PC-9 (cell line): ENCODE data around the gene OR13F1. TPM values are rescaled to one million over a fixed set of nuclear protein-coding genes. Genes with fewer than 3 reads are reported as not detected.
"Not testable (repeated sequence)": the region's sequence is repeated elsewhere in the genome, so short reads cannot be mapped to it uniquely, and the experiment has no call there.

Experiments used
- BruUV-seq: library from RNA; stranded (reverse); fragments of 400-500 nt; replicated peaks from 2 replicates; lab custom pipeline; 2021; lab: Mats Ljungman, UMichigan
- CTCF ChIA-PET: fragments of 300-600 bp; sonication (Branson Sonifier 250); formaldehyde crosslinking; loops from one replicate; lab custom pipeline; 2022; ENCODE audit warnings: antibody characterized with exemption; lab: Charles Lee
- POLR2A ChIA-PET: fragments of 300-600 bp; sonication (Branson Sonifier 250); formaldehyde crosslinking; loops from one replicate; lab custom pipeline; 2022; ENCODE audit warnings: antibody characterized with exemption; ENCODE audit not compliant: unreplicated experiment; lab: Charles Lee
- DNase-seq, 2 experiments: peaks; one replicate each; pipeline versions ENCODE4 v3.0.0 to v3.0.0-alpha.2; 2015 to 2022; ENCODE audit warnings: mixed read lengths in 1 of 2
- H2AFZ ChIP-seq: fragments of 200-600 bp; sonication (generic); 2 replicates; pipeline ENCODE4 v1.8.1; 2017; ENCODE audit warnings: antibody characterized with exemption
- H3F3A ChIP-seq: fragments of 200-600 bp; sonication (generic); 2 replicates; pipeline ENCODE4 v1.8.1; 2017; ENCODE audit warnings: antibody characterized with exemption, mild to moderate bottlenecking, low read depth; ENCODE audit not compliant: insufficient read depth
- H3K27ac ChIP-seq: fragments of 200-600 bp; sonication (generic); 2 replicates; pipeline ENCODE4 v1.6.1; 2016; ENCODE audit warnings: mixed run types
- H3K27me3 ChIP-seq: fragments of 200-600 bp; sonication (generic); 2 replicates; pipeline ENCODE4 v1.6.1; 2016; ENCODE audit warnings: low read depth, mixed run types; ENCODE audit not compliant: insufficient read depth
- H3K36me3 ChIP-seq: fragments of 200-600 bp; sonication (generic); 2 replicates; pipeline ENCODE4 v1.6.1; 2016; ENCODE audit warnings: low read depth, mixed run types
- H3K4me1 ChIP-seq: fragments of 200-600 bp; sonication (generic); replicated peaks from 2 replicates; pipeline ENCODE4 v1.6.1; 2016; ENCODE audit warnings: mixed run types; ENCODE audit not compliant: insufficient read depth
- H3K4me2 ChIP-seq: fragments of 200-600 bp; sonication (generic); 2 replicates; pipeline ENCODE4 v1.6.1; 2017; ENCODE audit warnings: mixed run types
- H3K4me3 ChIP-seq: fragments of 200-600 bp; sonication (generic); 2 replicates; pipeline ENCODE4 v1.6.1; 2016; ENCODE audit warnings: mixed run types
- H3K79me2 ChIP-seq: fragments of 200-600 bp; sonication (generic); 2 replicates; pipeline ENCODE4 v1.6.1; 2017; ENCODE audit warnings: low read depth, mixed run types
- H3K9me2 ChIP-seq: fragments of 200-600 bp; sonication (generic); 2 replicates; pipeline ENCODE4 v1.8.1; 2017; ENCODE audit warnings: mild to moderate bottlenecking; ENCODE audit not compliant: insufficient read depth
- H3K9me3 ChIP-seq: fragments of 200-600 bp; sonication (generic); 2 replicates; pipeline ENCODE4 v1.8.1; 2016; ENCODE audit warnings: low read depth; ENCODE audit not compliant: insufficient read depth
- H4K20me1 ChIP-seq: fragments of 200-600 bp; sonication (generic); 2 replicates; pipeline ENCODE4 v1.8.1; 2017; ENCODE audit not compliant: insufficient read depth
- EZH2 ChIP-seq: fragments of 200-600 bp; sonication (generic); IDR thresholded peaks from 2 replicates; pipeline ENCODE4 v1.8.0; 2017; ENCODE audit warnings: antibody characterized with exemption, low read depth
- intact Hi-C: fragments of 100-400 bp; cut with micrococcal nuclease; formaldehyde crosslinking; loops from one replicate; pipeline ENCODE4 v1.10.0; 2022; ENCODE audit not compliant: unreplicated experiment
- total RNA-seq: library from RNA; stranded (reverse); gene quantifications from 2 replicates; pipeline ENCODE4 v1.2.3, GENCODE V29; 2021
- TF ChIP-seq, protein P1 (sequence below): fragments of 200-600 bp; sonication (generic); conservative IDR thresholded peaks from 2 replicates; pipeline ENCODE4 v1.6.1; 2017; ENCODE audit warnings: mixed run types, antibody characterized with exemption, mild to moderate bottlenecking, moderate library complexity

The OR13F1 gene
- total RNA-seq, 1 experiment from 2014 or later: not detected

DNA sequence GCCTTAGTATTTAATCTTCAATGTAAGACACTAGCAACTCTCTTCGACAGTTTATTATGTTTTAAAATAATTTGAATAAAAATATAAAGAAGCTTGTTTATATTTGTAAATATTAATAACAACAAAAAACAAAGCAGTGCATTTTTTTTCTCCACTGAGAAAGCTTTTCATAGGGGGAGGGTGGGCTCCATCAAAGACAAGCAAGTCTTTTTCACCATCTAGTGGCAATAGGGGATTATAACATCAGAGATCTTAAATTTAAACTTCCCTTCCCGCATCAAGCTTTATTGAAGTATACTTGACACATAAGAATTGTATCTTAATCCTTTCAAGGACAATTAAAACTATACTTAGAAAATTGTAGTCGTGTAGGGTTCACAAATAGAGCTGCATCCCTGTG, 9.3 kb upstream of the OR13F1 start:
- intact Hi-C loops: no loop called here
- Histone ChIP-seq H3K4me1 (no peaks in the 10 kb centered on the region), H3K27me3 (no peaks in the 10 kb centered on the region), H3K79me2 (no peaks in the 10 kb centered on the region), H3K27ac (no peak overlapping the region), H4K20me1 (no peaks in the 10 kb centered on the region), H3K4me3 (no peak overlapping the region), H3K9me3 (no peaks in the 10 kb centered on the region), H3K9me2 (no peaks in the 10 kb centered on the region), H3K4me2 (no peak overlapping the region), H3K36me3 (no peaks in the 10 kb centered on the region), H3F3A (no peaks in the 10 kb centered on the region), H2AFZ (no peak overlapping the region)
- CTCF ChIA-PET: interaction anchor here (0.7 kb wide), 1 partner anchor 108 kb away, joined by 5 read pairs; no protein-coding TSS in a partner anchor
- no TSS peak for BruUV-seq
- TF ChIP-seq, protein P1, sequence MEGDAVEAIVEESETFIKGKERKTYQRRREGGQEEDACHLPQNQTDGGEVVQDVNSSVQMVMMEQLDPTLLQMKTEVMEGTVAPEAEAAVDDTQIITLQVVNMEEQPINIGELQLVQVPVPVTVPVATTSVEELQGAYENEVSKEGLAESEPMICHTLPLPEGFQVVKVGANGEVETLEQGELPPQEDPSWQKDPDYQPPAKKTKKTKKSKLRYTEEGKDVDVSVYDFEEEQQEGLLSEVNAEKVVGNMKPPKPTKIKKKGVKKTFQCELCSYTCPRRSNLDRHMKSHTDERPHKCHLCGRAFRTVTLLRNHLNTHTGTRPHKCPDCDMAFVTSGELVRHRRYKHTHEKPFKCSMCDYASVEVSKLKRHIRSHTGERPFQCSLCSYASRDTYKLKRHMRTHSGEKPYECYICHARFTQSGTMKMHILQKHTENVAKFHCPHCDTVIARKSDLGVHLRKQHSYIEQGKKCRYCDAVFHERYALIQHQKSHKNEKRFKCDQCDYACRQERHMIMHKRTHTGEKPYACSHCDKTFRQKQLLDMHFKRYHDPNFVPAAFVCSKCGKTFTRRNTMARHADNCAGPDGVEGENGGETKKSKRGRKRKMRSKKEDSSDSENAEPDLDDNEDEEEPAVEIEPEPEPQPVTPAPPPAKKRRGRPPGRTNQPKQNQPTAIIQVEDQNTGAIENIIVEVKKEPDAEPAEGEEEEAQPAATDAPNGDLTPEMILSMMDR: 0 out of 2 replicates have a peak, but pooled peaks have one; percentile 27
- no peak for TF ChIP-seq EZH2
- DNase-seq: no peak
- POLR2A ChIA-PET: interaction anchor here (0.6 kb wide), 1 partner anchor 258 kb away, joined by 4 read pairs; no protein-coding TSS in a partner anchor

DNA sequence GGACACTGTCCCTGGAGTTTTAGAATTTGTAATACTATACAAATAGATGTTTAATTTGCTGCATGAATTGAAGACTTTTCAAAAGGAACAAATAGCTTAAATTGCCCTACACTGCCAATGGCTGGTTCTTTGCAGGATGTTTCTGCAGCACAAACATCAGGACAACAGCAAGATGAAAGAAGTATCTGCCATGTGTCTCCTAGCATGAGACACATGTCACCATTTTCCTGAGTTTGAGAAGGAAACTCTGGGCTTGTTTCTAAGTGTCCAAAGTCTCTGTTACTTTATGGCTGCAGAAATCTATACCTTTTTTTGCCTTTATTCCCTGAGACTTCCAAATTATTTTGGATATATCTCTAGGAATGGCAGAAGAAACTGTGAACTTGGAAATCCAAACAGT, 623 bp upstream of the OR13F1 start:
- CTCF ChIA-PET: no interaction called here
- intact Hi-C loops: no loop called here

DNA sequence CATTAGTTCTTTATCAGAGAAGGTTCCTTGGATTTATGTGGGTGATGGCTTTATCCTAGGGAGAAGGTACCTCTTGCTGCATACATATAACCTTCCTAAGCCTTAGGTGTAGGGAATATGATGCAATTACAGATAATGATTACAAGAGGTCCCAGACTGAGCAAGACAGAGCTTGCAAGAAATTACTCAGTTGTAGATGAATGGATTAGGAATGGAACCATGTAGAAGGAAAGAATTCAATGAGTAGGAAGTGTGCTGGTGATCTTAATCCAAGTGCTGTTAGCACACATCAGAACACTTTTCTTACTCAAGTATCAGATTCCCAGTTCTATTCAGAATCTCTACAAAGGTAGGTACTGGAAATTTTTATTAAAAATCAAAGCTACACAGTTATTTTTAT, 2.5 kb downstream of the OR13F1 start:
- TF ChIP-seq EZH2: no peak
- TF ChIP-seq, protein P1: no peak
- Histone ChIP-seq H3K36me3 (no peaks in the 10 kb centered on the region), H3K4me1 (no peaks in the 10 kb centered on the region), H3F3A (no peaks in the 10 kb centered on the region), H4K20me1 (no peaks in the 10 kb centered on the region), H3K27me3 (no peaks in the 10 kb centered on the region), H2AFZ (no peak overlapping the region), H3K4me3 (no peak overlapping the region), H3K9me3 (no peaks in the 10 kb centered on the region), H3K79me2 (no peaks in the 10 kb centered on the region), H3K27ac (no peak overlapping the region), H3K4me2 (no peak overlapping the region), H3K9me2 (no peaks in the 10 kb centered on the region)
- intact Hi-C loops: no loop called here
- CTCF ChIA-PET: no interaction called here
- POLR2A ChIA-PET: no interaction called here
- DNase-seq: no peak
- BruUV-seq: no TSS peak

More for the DNA sequence above, 623 bp upstream of the OR13F1 start:
- no peaks in the 10 kb centered on the region for H3K27me3 ChIP-seq
- no peak for DNase-seq
- no peak overlapping the region for H3K4me2 ChIP-seq
- no peak overlapping the region for H3K27ac ChIP-seq
- POLR2A ChIA-PET: no interaction called here
- no peaks in the 10 kb centered on the region for H3K9me3 ChIP-seq
- H3K9me2 ChIP-seq: no peaks in the 10 kb centered on the region
- no peaks in the 10 kb centered on the region for H3K79me2 ChIP-seq
- no peak overlapping the region for H3K4me3 ChIP-seq
- H3K4me1 ChIP-seq: no peaks in the 10 kb centered on the region
- H3K36me3 ChIP-seq: no peaks in the 10 kb centered on the region
- H4K20me1 ChIP-seq: no peaks in the 10 kb centered on the region
- H3F3A ChIP-seq: no peaks in the 10 kb centered on the region
- no peak overlapping the region for H2AFZ ChIP-seq
- no peak for TF ChIP-seq EZH2
- BruUV-seq: no TSS peak

DNA sequence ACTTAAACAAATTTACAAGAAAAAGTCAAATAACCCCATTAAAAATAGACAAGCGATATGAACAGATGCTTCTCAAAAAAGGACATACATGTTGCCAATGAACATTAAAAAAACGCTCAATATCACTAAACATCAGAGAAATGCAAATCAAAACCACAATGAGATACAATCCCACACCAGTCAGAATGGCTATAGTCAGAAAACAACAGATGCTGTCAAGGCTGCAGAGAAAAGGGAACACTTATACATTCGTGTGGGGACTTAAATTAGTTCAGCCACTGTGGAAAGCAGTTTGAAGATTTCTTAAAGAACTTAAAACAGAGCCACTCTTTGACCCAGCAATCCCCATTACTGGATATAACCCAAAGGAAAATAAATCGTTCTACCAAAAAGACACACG, 10.8 kb downstream of the OR13F1 start:
- Histone ChIP-seq H3K9me2 (no peaks in the 10 kb centered on the region), H4K20me1 (no peaks in the 10 kb centered on the region), H3K4me3 (no peak overlapping the region), H3K79me2 (no peaks in the 10 kb centered on the region), H3K27ac (no peak overlapping the region), H3K4me2 (no peak overlapping the region), H3K4me1 (no peaks in the 10 kb centered on the region), H3F3A (no peaks in the 10 kb centered on the region), H2AFZ (no peak overlapping the region), H3K36me3 (no peaks in the 10 kb centered on the region), H3K27me3 (no peaks in the 10 kb centered on the region), H3K9me3 (no peaks in the 10 kb centered on the region; the same call in 1 of the 2 replicates)
- ChIA-PET POLR2A (no interaction called here), CTCF (no interaction called here)
- intact Hi-C loops: no loop called here
- DNase-seq: no peak
- TF ChIP-seq EZH2: no peak
- TF ChIP-seq, protein P1: no peak
- BruUV-seq: no TSS peak

DNA sequence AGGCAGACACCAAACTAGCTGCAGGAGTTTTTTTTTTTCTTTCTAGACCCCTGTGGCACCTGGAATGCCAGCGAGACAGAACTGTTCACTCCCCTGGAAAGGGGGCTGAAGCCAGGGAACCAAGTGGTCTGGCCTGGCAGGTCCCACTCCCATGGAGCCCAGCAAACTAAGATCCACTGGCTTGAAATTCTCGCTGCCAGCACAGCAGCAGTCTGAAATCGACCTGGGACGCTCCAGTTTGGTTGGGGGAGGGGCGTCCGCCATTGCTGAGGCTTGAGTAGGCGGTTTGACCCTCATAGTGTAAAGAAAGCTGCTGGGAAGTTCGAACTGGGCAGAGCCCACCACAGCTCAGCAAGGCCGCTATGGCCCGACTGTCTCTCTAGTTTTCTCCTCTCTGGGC, 16.2 kb downstream of the OR13F1 start:
- DNase-seq, H3K9me2 ChIP-seq, H3K4me2 ChIP-seq, intact Hi-C loops, H3K9me3 ChIP-seq, H3K27me3 ChIP-seq, H2AFZ ChIP-seq, H3K4me1 ChIP-seq, H3K79me2 ChIP-seq, H4K20me1 ChIP-seq, H3K36me3 ChIP-seq, CTCF ChIA-PET, POLR2A ChIA-PET, H3K4me3 ChIP-seq, BruUV-seq, H3F3A ChIP-seq, H3K27ac ChIP-seq: not testable (repeated sequence)
